Stimulated activated CD8-positive, alpha-beta memory T cell treated with anti-CD3 and anti-CD28 coated beads, Interleukin-4, amount 100 ng/mL, for 24 hours (primary cell): Measurements from ENCODE around the gene MAP3K14.

ENCODE experiments used
- DNase-seq: peaks from one replicate; pipeline ENCODE4 v3.0.0-alpha.2; 2020; ENCODE audit warnings: low read depth

Gene MAP3K14

DNA sequence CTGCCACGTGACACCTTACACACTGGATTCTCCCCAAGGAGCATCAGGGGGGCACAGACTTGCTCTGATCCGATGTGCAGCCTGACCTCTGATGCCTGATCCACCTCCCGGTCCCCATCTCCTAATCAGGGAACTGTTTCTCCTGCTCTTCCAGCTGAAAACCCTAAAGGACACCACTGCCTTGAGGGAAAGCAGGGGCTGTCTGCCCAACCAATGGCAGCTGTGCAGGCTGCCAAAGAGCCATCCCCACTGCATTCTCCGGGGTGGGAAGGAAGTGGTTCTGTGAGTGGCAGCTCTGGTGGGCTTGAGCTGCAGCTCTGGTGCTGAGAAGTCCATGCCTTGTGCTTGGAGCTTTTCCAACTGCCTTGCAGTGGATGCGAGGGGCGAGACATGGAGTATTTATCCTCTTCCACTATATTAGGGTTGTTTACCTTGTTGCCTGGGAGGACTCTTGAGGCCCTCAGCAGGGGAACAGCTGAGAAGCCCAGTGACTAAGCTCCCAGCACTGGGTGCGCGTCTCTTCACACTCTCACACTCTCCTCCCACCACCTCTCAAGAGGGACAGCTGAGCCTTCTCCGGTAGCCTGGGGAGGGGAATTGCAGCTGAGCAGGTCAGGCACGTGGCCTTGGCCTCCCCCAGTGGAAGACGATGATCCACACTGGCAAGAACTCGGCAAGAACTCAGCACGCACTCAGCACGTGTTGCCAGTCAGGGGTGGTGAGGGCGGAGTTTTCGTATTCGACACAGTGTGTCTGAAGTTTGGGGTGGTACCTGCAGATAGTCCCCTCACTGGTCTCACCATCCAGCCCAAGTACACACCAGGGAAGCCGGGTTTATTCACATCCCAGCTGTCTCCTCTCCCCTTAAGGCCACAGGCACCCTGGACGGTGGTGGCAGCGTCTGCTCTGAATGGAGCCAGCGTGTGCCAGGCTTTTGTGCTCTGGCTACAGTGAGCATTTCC is 33.9 kb downstream of the MAP3K14 start:
- no peak for DNase-seq

GRCh38 chr17:45279898-45280297 is 36.9 kb downstream of the MAP3K14 start:
- no peak for DNase-seq

- DNase-seq = no peak
Measured at GRCh38 chr17:45277992-45278391, 38.8 kb downstream of the MAP3K14 start.

- DNase-seq = peak; percentile 79
Measured at GRCh38 chr17:45277216-45277849, 39.5 kb downstream of the MAP3K14 start.

DNA sequence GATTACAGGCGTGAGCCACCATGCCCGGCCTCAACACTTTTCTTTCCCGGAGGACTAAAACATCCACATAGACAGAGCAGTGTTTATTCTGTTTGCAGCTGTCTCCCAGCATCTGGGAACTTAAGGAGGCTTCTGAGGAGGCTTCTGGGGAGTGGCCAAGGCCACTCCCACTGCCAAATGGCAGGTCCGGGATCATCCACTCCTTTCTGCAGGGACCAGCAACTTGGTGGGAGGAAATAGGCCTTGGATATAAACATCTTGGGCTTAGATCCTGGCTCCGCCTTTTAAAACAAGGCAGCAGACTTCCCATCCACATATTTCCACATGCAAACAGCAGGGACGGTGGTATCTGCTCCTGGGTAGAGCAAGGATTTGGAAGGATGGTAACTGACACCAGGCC is 40.8 kb downstream of the MAP3K14 start:
- no peak for DNase-seq

DNA sequence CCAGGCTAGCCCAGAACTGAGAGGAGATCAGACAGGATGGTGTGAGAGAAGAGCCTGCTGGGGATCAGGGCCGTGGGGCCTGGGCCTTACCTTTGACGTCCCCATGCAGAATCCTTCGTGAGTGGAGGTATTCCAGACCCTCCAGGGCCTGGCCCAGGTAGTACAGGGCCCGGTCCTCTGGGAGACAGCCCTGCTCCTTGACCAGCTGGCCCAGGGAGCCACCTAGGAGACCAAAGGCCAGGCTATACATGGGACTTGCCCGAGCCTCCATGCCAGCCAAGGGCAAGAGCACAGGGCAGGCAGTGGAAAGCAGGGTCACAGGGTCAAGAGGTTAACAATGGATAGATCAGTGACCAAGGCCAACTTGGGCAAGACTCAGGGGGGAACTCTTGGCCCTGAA is 42.8 kb downstream of the MAP3K14 start:
- DNase-seq = no peak

GRCh38 chr17:45273551-45273957 is 43.3 kb downstream of the MAP3K14 start:
- no peak for DNase-seq

DNA sequence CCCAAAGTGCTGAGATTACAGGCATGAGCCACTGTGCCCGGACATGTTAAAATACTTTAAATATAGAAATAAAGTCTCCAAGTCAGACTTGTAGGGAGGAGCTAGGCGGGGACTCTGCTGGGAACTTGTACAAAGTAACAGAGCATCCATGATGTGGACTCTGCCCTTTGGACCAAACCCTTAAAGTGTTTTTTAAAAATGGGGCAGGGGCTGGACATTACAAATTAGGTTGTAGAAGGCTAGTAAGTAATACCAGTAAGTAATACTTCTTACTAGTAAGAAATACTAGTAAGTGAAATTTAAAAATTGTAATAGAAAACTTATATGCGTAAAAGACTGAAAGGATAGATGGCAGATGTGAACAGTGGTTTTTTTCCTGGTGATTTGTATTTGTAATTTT is 45.2 kb downstream of the MAP3K14 start:
- DNase-seq = no peak

DNA sequence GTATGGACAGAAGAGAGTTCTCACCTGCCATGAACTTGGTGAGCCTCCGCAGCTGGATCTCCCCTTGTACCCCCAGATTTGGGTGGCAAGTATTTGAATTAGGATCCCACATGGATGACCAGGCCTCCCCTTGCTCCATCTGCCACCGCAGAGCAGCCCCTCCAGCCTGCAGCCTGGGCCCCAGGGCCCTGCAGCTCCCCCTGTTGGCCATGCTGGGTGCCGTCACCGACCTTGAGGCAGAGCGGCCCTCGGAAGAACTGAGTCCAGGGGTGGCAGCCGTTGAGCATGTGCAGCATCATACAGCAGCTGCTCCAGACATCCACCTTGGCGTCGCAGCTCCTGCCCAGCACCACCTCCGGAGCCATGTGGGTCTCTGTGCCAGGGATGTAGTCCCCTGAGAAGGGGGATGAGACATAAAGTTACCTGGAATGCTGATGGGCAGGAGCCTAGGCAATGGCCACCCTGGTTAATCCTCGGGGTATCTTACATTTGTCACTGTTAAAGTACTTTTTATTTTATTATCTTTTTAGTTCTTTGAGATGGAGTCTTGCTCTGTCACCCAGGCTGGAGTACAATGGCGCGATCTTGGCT is 45.9 kb downstream of the MAP3K14 start:
- peak; percentile 46 for DNase-seq

- DNase-seq = no peak
Measured at GRCh38 chr17:45269912-45270311, 46.9 kb downstream of the MAP3K14 start.

DNA sequence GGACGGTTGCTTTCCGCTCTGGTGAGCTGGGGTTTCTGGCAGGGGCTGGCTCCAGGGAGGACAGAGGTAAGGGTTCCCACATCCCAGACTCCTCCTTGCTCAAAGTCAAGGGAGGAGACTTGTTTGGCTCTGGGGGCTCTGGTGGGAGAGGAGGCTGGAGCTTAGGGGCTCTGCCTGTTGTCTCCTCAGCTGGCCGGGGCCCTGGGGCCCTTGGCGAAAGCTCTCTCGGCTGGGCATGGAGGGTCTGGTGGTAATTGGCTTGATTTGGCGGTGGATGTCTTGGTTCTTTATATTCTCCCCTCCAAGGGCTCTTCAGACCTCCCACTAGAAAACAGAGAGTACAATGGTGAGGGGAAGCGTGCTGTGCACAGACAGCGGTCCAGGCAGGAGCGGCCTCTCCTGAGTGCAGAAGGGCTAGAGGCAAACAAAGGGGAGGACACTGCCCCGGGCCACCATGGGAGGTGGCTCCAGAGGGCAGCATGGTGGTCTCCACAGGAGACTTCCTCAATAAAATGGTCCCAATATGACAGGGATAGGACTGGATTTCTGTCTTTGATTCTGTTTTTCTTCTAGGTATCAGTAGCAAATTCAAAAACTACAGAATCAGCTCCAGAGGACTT is 49.3 kb downstream of the MAP3K14 start:
- DNase-seq = no peak

DNA sequence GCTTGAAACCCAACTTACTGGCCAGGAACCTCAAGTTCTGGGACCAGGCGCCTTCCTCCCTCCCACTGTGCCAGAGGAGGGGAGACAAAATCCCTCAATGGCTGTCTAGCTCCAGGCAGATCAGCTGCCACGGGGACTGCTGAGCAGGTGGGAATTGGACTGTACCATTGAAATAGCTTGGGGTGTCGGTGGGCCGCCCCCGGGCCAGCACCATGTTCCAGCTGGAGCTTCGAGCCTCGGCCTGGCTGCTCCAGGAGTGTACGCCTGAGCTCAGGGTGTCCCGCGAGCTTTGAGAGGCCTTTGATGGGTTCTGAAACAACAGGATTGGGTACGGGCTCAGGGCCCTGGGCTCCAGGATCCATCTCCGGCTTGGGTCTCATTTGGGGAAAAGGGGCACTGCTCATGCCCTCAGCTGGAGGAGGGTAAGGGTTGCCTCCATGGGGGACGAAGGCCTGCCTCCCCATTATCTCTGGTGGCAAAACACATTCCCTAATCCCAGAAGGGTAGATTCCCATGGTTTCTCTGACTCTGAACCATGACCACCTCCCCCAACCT is 50.4 kb downstream of the MAP3K14 start:
- DNase-seq = no peak

DNA sequence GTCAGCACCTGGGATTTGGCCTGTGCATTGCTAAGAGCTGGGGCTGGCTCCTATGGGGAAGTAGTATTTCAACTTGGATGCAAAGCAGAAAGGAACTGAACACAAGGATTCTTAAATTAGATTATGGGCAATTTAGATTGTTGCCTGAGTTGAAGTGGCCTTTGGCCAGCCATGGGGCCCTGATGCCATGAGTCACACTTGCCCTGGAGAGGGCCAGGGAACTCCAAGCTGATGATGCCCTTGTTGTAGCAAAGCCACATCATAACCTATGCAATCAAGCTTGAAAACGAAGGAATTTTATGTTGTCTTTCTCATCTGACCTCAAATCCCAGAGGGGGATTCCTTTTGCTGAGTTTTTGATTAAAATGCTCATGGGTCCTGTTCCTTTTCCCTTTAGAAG is 51.0 kb downstream of the MAP3K14 start:
- no peak for DNase-seq

DNA sequence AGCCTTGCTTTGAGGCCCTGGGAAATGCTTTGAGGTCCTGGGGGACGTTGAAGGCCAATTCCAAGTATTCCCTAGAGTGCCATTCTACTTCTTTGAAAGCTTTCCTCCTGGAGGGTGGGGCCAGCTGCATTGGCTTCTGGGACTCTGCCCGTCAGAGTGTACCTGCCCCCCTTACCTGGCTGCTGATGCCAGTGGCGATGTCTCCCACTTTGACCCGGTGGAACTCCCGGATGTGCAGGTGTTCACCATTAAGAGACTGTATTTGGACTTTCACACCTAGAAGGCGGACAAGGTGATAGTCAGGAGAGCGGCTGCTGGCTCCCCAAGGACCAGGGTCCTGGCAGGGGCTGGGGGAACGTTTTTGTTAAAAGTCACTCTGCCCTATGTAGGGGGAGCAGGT is 51.8 kb downstream of the MAP3K14 start:
- DNase-seq = no peak

DNA sequence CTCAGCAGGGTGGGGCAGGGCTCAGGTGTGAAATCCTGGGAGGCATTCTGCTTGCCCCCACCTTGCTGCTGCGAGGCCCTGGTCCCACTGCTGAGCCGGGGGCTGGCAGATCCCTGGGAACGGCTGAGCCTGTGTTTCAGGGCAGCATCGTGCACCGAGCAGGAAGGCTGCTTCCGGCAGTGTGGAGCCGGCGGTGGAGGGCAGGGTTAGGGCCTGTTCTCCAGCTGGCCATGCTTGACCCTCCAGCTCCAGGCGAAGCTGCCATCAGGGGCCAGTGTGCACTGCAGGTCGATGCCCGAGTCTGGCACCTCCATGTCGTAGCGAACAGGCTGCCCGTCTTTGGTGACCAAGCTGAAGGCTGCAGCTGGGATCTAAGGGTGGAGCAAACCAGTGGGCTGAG is 52.4 kb downstream of the MAP3K14 start:
- DNase-seq = no peak

DNA sequence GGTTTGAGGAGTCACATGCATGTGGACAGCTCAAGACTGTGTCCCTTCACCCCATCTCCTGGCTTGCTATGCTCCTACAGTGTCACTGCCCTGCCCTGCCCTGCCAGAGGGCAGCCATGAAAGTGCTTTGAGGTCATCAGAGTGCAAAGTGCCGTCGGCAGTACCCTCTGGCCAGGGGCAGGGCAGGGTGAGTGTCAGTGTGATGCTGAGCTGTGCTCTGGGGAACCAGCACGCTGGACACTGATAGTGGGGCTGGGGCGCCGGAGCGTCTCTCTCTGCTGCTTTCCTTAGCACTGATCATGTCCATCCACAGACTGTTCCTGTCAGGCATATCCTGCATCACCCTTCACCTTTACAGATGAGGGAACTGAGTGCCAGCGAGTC is 53.4 kb downstream of the MAP3K14 start:
- no peak for DNase-seq

DNA sequence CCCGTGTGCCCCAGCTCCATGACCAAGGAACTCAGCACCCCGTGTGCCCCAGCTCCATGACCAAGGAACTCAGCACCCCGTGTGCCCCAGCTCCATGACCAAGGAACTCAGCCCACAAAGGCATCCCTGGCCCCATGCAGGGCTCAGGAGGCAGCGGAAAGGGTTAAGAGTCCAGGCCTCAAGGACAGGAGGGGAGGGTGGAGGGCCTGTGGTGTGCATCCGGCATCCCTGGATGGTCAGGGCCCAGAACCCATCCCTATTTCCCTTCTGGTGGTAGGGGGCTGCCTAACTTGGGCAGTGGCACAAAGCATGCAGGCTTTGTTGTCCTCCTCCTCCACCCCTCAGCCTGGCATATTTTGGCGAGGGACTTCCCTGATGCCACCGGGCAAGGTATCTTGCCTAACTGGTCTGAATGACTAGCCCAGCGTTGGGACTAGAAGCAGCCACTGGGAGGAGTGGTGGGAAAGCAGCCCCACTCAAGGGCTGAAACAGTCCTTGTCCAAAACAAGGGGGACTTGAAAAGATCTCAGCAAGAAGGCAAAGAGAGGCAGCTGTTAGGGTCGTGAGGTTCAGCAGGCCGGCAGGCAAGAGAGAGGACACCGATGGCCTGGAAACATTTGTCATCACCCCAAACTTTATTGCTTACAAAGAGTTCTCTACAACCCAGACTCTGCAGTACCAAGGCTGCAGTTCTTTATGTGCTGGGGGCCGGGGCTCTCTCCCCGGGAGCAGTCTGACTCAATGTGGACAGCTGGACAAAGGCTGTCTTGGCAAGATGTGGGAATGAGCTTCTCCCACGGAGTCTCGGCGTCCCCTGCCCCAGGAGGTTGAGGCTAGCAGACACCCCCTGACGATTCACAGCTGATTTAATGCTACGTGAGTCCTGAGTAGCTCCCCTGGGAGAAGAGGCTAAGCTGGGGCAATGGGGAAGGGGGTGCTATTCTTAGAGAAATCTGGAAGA is 54.0 kb downstream of the MAP3K14 start:
- no peak for DNase-seq

GRCh38 chr17:45261577-45262515 is 55.0 kb downstream of the MAP3K14 start, which contains the start of gene SPATA32:
TSS of gene SPATA32 (minus strand) at chr17:45262094. CDS start at chr17:45262016, 78 bp downstream.
- DNase-seq = peak; percentile 66

DNA sequence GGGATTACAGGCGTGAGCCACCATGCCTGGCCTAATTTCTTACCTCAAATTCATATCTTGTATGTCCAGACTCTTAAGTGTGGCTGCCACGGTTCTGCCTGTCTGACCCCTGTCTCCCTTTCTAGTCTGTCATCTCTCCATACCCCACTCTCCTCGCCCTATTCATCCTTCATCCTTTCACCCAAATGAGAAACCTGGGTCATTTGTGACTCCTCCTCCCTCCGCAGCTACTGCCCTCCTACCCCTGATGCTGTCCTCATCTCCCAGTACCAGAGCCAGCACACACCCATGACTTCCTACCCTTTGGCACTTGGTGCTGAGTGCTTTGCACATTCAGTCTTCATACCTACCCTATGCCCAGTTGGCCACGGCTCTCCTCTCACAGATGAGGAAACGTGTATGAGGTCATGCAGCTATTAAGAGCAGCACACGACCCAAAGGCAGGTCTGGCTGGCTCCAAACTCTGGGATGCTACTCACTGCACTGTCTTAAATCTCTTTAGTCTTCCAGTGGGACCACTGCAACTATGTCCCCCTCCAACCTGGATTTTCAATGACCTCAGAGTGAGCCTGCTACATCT is 56.5 kb downstream of the MAP3K14 start:
- DNase-seq = no peak
